Neuronal stem cell (in vitro differentiated cells): ENCODE measurements around the gene NCAPG.
"Not testable (repeated sequence)": the region's sequence is repeated elsewhere in the genome, so short reads cannot be mapped to it uniquely, and the experiment has no call there.

ENCODE experiments used
- DNase-seq: peaks from one replicate; pipeline ENCODE4 v3.0.0-alpha.2; 2013; ENCODE audit warnings: low spot score
- H2AFZ ChIP-seq: one replicate; pipeline ENCODE4 v1.6.1; 2013; ENCODE audit warnings: mild to moderate bottlenecking, low read length, inconsistent platforms
- H2AK5ac ChIP-seq: 2 replicates; pipeline ENCODE4 v1.6.1; 2013; ENCODE audit warnings: low read depth, mild to moderate bottlenecking, inconsistent platforms, low read length, moderate library complexity, mixed read lengths
- H2BK120ac ChIP-seq: 2 replicates; pipeline ENCODE4 v1.6.1; 2013; ENCODE audit warnings: low read depth, mild to moderate bottlenecking, inconsistent platforms, low read length, moderate library complexity, mixed read lengths
- H2BK12ac ChIP-seq: one replicate; pipeline ENCODE4 v1.6.1; 2013; ENCODE audit warnings: low read length, inconsistent platforms
- H2BK15ac ChIP-seq: 2 replicates; pipeline ENCODE4 v1.6.1; 2013; ENCODE audit warnings: mild to moderate bottlenecking, low read length, inconsistent platforms, mixed read lengths
- H2BK5ac ChIP-seq: one replicate; pipeline ENCODE4 v1.6.1; 2013; ENCODE audit warnings: inconsistent platforms, mild to moderate bottlenecking, low read length, moderate library complexity
- H3K14ac ChIP-seq: one replicate; pipeline ENCODE4 v1.6.1; 2013; ENCODE audit warnings: low read length, inconsistent platforms
- H3K18ac ChIP-seq: 2 replicates; pipeline ENCODE4 v1.6.1; 2013; ENCODE audit warnings: low read length, inconsistent platforms
- H3K23ac ChIP-seq: 2 replicates; pipeline ENCODE4 v1.6.1; 2013; ENCODE audit warnings: low read depth, mild to moderate bottlenecking, mixed read lengths, low read length, inconsistent platforms; ENCODE audit not compliant: poor library complexity
- H3K27ac ChIP-seq: replicated peaks from 3 replicates; pipeline ENCODE4 v1.5.1; 2013; ENCODE audit warnings: low read length, inconsistent platforms
- H3K27me3 ChIP-seq, 3 experiments: 2 replicates each; pipeline ENCODE4 v1.6.1; 2013; ENCODE audit warnings: low read length in 3 of 3, mild to moderate bottlenecking in 2 of 3, inconsistent platforms in 1 of 3, low read depth in 1 of 3, mixed read lengths in 1 of 3, moderate library complexity in 1 of 3; ENCODE audit not compliant: control insufficient read depth in 3 of 3, insufficient read depth in 3 of 3
- H3K36me3 ChIP-seq, 2 donors: replicated peaks in 1 of 2; 2 replicates each; pipeline ENCODE4 v1.6.1; 2013; ENCODE audit warnings: low read length in 2 of 2; ENCODE audit not compliant: control insufficient read depth in 2 of 2, insufficient read depth in 2 of 2
- H3K4ac ChIP-seq: 2 replicates; pipeline ENCODE4 v1.6.1; 2013; ENCODE audit warnings: inconsistent platforms, mild to moderate bottlenecking, low read length, moderate library complexity
- H3K4me1 ChIP-seq, 2 donors: 1 replicate in 1 of 2; 2 replicates in 1 of 2; pipeline ENCODE4 v1.6.1; 2013; ENCODE audit warnings: low read length in 2 of 2, low read depth in 1 of 2; ENCODE audit not compliant: control insufficient read depth in 2 of 2, insufficient read depth in 1 of 2
- H3K4me2 ChIP-seq: one replicate; pipeline ENCODE4 v1.6.1; 2013; ENCODE audit warnings: mild to moderate bottlenecking, low read length, inconsistent platforms; ENCODE audit not compliant: insufficient read depth, poor library complexity, severe bottlenecking
- H3K4me3 ChIP-seq, 2 donors: 2 replicates each; pipeline ENCODE4 v1.5.1; 2013; ENCODE audit warnings: low read length in 2 of 2, mild to moderate bottlenecking in 2 of 2, inconsistent platforms in 1 of 2, moderate library complexity in 1 of 2
- H3K79me1 ChIP-seq: one replicate; pipeline ENCODE4 v1.6.1; 2013; ENCODE audit warnings: low read depth, mild to moderate bottlenecking, inconsistent platforms, low read length, moderate library complexity
- H3K9ac ChIP-seq: one replicate; pipeline ENCODE4 v1.6.1; 2013; ENCODE audit warnings: mild to moderate bottlenecking, low read depth, low read length, inconsistent platforms; ENCODE audit not compliant: poor library complexity
- H3K9me3 ChIP-seq, 2 donors: replicated peaks in 1 of 2; 2 replicates each; pipeline versions ENCODE3 to v1.6.1; 2013; ENCODE audit warnings: low read length in 2 of 2, mild to moderate bottlenecking in 2 of 2, inconsistent platforms in 1 of 2, low read depth in 1 of 2, mixed read lengths in 1 of 2, moderate library complexity in 1 of 2; ENCODE audit not compliant: control insufficient read depth in 2 of 2, insufficient read depth in 1 of 2
- H4K8ac ChIP-seq: one replicate; pipeline ENCODE4 v1.6.1; 2013; ENCODE audit warnings: low read depth, mild to moderate bottlenecking, inconsistent platforms, low read length, moderate library complexity
- H4K91ac ChIP-seq: one replicate; pipeline ENCODE4 v1.6.1; 2013; ENCODE audit warnings: low read length, low read depth, mild to moderate bottlenecking, inconsistent platforms; ENCODE audit not compliant: poor library complexity
- WGBS, 2 donors: extraction: QIAGEN DNeasy Blood & Tissue Kit; methylation state at CpG; one replicate each; pipeline ENCODE4 v1.1.7; 2013; ENCODE audit warnings: missing lambda C conversion rate in 2 of 2, mixed read lengths in 1 of 2; ENCODE audit not compliant: insufficient read length in 2 of 2, insufficient replicate concordance in 1 of 2; ENCODE audit errors: extremely low coverage in 2 of 2; 5-methylcytosine and 5-hydroxymethylcytosine counted together

NCAPG gene

GRCh38 chr4:17846266-17846665 is 35.5 kb downstream of the NCAPG start:
- no peak overlapping the region for H3K23ac ChIP-seq
- H3K27ac ChIP-seq: no peak overlapping the region
- no peak for DNase-seq
- H3K9ac ChIP-seq: no peak overlapping the region
- H2AK5ac ChIP-seq: no peak overlapping the region
- no peak overlapping the region for H2BK15ac ChIP-seq
- no peak overlapping the region for H3K4me3 ChIP-seq
- peaks cover 5 to 71% of the 10 kb centered on the region in 2 donors for H3K36me3 ChIP-seq
- H2BK120ac ChIP-seq: no peak overlapping the region
- peaks cover 3 to 17% of the 10 kb centered on the region in 2 donors for H3K9me3 ChIP-seq
- no peak overlapping the region for H2BK12ac ChIP-seq
- H2AFZ ChIP-seq: no peak overlapping the region
- H3K27me3 ChIP-seq: no peaks in the 10 kb centered on the region
- H4K8ac ChIP-seq: no peak overlapping the region
- no peak overlapping the region for H2BK5ac ChIP-seq
- no peaks in the 10 kb centered on the region for H3K4me1 ChIP-seq
- no peaks in the 10 kb centered on the region for H3K79me1 ChIP-seq
- H3K4me2 ChIP-seq: no peak overlapping the region
- H4K91ac ChIP-seq: no peak overlapping the region
- WGBS, 2 donors: no CpG with 5 or more reads among the region's 2 CpGs
- no peak overlapping the region for H3K14ac ChIP-seq
- H3K4ac ChIP-seq: no peak overlapping the region
- no peak overlapping the region for H3K18ac ChIP-seq

GRCh38 chr4:17850295-17850694 is 39.5 kb downstream of the NCAPG start:
- H3K4ac ChIP-seq, H3K4me2 ChIP-seq, H3K27me3 ChIP-seq, H3K18ac ChIP-seq, H3K9ac ChIP-seq, H4K8ac ChIP-seq, H4K91ac ChIP-seq, H2AK5ac ChIP-seq, H2BK5ac ChIP-seq, H3K79me1 ChIP-seq, H3K27ac ChIP-seq, H2BK15ac ChIP-seq, DNase-seq, H2BK120ac ChIP-seq, H3K23ac ChIP-seq, H3K4me1 ChIP-seq, H3K14ac ChIP-seq, H2AFZ ChIP-seq, H3K4me3 ChIP-seq, H2BK12ac ChIP-seq: not testable (repeated sequence)
- WGBS, 2 donors: no CpG with 5 or more reads among the region's 1 CpG
- Histone ChIP-seq H3K9me3 (peaks cover 3 to 17% of the 10 kb centered on the region in 2 donors), H3K36me3 (peaks cover 5 to 31% of the 10 kb centered on the region in 2 donors)

- Histone ChIP-seq H2AFZ (no peak overlapping the region), H3K18ac (no peak overlapping the region), H3K79me1 (no peaks in the 10 kb centered on the region), H3K9me3 (peaks cover 3 to 10% of the 10 kb centered on the region in 2 donors), H3K14ac (no peak overlapping the region), H3K4ac (no peak overlapping the region), H4K91ac (no peak overlapping the region), H2BK5ac (no peak overlapping the region), H3K27me3 (no peaks in the 10 kb centered on the region), H3K36me3 (peaks cover 2 to 20% of the 10 kb centered on the region in 2 donors), H2BK15ac (no peak overlapping the region), H3K9ac (no peak overlapping the region), H3K4me1 (no peaks in the 10 kb centered on the region), H3K23ac (no peak overlapping the region), H2BK12ac (no peak overlapping the region), H3K4me3 (no peak overlapping the region), H3K27ac (no peak overlapping the region), H3K4me2 (no peak overlapping the region), H2BK120ac (no peak overlapping the region), H4K8ac (no peak overlapping the region), H2AK5ac (no peak overlapping the region)
- no peak for DNase-seq
These were observed 41.2 kb downstream of the NCAPG start for GRCh38 chr4:17851959-17852358.

- Histone ChIP-seq H2BK12ac (no peak overlapping the region), H3K79me1 (no peaks in the 10 kb centered on the region), H4K8ac (no peak overlapping the region), H3K9ac (no peak overlapping the region), H3K36me3 (peaks cover 0 to 11% of the 10 kb centered on the region in 2 donors), H3K23ac (no peak overlapping the region), H2BK15ac (no peak overlapping the region), H3K4ac (no peak overlapping the region), H3K27ac (no peak overlapping the region), H3K4me1 (no peaks in the 10 kb centered on the region), H2BK5ac (no peak overlapping the region), H3K4me3 (no peak overlapping the region), H2AFZ (no peak overlapping the region), H2AK5ac (no peak overlapping the region), H2BK120ac (no peak overlapping the region), H3K4me2 (no peak overlapping the region), H3K9me3 (peaks cover 0 to 4% of the 10 kb centered on the region in 2 donors), H3K14ac (no peak overlapping the region), H4K91ac (no peak overlapping the region), H3K18ac (no peak overlapping the region), H3K27me3 (no peaks in the 10 kb centered on the region)
- no CpG with 5 or more reads among the region's 3 CpGs for WGBS, 2 donors
- DNase-seq: no peak
These were observed 43.3 kb downstream of the NCAPG start for GRCh38 chr4:17854036-17854435.
